Left renal cortex interstitium (tissue), 4 donors: Measurements from ENCODE around the gene AKAP5. TPM values are rescaled to one million over a fixed set of nuclear protein-coding genes. Genes with fewer than 3 reads are reported as not detected.
"Not testable (repeated sequence)": the region's sequence is repeated elsewhere in the genome, so short reads cannot be mapped to it uniquely, and the experiment has no call there.

Experiments
- DNase-seq, 4 donors: peaks; one replicate each; pipeline ENCODE4 v3.0.0-alpha.2; 2013; ENCODE audit warnings: low read depth in 4 of 4, low spot score in 2 of 4, missing footprints in 1 of 4
- polyA plus RNA-seq, 4 donors: library from polyadenylated mRNA; unstranded; fragments of 120-200 nt; gene quantifications; one replicate each; pipeline ENCODE4 v1.2.1, GENCODE V29; 2013; ENCODE audit not compliant: insufficient read length in 4 of 4

AKAP5 gene
- polyA plus RNA-seq, 4 donors = 5.6 to 7.9 (median 6.6) TPM

DNA sequence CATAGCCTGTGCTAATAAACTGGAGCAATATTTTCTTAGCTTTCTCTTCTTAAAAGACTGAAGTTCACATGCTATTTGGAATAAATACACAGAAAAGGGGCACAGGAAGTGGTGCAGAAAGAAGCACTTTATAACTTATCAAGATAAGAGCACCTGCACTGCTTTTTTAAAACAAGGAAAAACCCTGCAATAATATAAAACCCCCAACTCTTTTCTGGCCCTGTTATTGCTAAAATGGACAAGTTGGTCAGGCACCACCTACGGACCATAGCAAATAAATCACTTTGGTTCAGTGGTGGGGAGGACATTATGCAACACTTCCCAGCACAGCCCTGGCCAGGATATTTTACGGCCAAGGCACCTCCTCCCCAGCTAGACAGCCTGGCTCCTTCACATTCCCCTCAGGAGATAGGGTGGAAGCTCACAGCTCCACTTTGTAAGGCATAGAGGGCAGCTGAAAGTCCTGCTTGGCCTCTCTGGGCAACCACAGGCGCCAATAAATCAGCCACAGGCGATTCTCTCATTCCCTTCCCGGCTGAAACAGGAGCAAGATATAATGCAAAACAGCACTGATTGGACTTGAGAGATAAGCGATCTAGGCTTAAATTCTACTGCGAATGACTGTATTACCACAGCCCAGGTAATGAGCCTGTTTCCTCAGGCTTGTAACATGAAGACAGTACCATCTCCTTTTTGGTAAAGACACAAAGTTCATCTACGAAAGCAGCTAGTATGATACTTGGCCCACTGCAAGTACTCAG lies 36.3 kb downstream of the AKAP5 start:
- peak in 1 of 4 donors; percentile 33 for DNase-seq

DNA sequence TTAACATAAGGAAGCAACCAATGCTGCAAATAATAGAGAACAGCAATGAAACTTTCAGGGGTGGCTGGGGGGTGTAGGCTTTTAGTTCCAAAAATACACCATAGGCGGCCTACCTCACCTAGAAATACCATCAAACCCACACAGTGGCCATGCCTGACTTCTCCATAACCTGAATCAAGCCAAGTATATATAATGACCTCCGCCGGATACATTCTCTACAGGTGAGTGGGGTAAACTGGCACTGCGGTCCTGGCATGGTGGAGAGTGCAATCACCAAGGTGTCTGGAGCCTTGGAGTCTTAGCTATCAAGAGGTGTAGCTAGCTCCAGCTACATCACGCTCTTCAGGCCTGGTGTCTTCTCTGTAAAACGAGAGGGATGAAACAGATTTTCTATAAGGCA lies 37.2 kb downstream of the AKAP5 start:
- no peak for DNase-seq

DNA sequence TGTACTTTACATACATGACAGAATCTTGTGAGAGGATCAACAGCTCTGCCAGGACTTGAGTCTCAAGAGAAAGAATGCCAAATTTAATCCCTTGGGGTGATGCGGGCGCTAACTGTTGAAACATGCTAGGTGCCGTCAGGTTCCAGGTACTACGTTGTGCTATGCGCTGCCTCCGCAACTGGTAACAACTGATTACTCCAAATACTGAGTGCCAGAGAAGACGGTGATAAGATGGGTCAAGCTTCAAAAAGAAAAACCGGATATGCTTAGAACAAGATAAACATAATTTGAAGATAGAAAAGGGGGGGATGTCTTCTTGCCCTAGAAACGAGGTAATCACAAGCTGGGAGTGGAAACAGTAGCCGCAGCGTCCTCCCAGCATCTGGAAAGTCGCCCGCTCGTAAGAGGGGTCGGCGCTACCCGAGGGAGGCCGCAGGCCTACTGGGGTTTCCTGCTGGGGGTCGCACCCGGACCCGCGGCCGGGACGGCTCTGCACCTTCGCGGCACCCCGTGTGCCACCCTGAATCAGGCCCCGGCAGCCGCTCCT lies 37.7 kb downstream of the AKAP5 start:
- no peak for DNase-seq

DNA sequence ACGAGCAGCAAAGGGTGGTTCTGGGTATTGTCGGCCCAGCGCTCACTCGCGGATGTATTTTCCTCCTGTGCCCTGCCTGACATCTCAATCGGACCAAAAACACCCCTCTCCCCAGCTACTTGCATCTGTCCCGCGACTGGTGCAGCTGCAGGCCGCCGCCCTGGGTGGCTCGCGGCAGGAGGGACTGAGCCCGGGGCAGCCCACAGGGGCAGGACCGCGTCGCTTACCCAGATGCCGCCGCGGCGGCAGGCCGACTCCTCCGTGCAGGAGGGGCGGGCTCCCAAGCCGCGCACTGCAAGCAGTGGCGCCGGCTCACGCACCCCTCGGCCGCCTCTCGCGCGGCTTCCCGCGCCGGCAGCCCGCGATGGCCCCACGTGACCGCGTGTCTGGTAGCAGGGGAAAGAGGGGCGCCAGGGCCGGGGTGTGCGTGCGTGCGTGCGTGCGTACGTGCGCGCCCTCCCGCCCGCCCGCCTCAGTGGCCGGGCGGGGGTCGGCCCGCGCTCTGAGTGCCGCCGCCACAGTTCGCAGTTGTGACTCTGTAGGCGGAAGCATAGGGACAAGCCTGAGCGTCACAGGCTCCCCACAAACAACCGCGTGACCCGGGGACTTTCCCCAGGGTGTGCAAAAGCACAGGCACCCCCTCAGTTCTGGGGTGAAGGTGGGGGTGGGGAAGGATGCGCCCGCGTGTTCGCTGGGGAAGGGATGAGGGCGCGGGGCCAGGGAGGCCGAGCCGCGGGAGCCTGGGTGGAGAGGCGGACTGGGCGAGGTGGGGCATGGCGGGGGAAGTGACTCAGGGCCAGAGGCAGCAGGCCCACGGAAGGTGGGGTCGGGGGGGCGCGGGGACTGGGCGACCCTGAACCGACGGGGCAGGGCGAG lies 38.4 kb downstream of the AKAP5 start, which contains the start of gene ZBTB25:
ZBTB25 (minus strand) TSS at position 405 of the 876 bp plus-strand sequence. CDS start 13,305 bp downstream, outside the sequence.
- DNase-seq = peak in 3 of 4 donors; percentile 62 to 83 (median 81)

DNA sequence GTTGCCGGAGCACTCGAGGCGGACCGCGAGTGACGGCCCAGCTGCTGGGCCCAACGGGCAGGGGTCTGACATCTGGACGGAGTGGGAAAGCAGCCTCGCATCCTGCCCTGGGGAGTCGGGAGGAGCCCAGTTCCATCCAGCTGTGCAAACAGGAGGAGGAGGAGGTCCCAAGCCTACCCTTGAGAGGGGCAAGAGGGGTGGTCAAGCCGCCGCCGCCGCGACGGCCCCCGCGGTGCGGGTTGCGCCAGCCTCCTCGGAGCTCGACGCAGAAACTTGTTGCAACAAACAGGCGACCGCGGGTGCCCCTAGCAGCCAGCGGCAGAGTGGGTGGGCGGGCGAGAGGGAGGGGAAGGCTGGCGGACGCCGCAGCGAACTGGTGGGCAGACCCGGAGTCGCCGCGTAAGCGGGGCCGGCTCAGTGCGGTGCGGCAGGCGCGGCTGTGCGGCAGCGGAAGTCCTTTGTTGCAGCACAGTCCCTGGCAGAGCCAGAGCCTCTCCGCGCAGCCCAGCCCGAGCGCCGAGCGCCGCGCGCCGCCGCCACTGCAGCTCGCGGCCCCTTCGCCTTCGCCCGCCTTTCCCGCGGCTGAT lies 39.1 kb downstream of the AKAP5 start, which contains the start of gene ZBTB1:
ZBTB1 (plus strand) TSS at position 461 of the 587 bp plus-strand sequence. CDS start 16,735 bp downstream, outside the sequence.
- peak in 3 of 4 donors; percentile 60 to 79 (median 65) for DNase-seq

DNA sequence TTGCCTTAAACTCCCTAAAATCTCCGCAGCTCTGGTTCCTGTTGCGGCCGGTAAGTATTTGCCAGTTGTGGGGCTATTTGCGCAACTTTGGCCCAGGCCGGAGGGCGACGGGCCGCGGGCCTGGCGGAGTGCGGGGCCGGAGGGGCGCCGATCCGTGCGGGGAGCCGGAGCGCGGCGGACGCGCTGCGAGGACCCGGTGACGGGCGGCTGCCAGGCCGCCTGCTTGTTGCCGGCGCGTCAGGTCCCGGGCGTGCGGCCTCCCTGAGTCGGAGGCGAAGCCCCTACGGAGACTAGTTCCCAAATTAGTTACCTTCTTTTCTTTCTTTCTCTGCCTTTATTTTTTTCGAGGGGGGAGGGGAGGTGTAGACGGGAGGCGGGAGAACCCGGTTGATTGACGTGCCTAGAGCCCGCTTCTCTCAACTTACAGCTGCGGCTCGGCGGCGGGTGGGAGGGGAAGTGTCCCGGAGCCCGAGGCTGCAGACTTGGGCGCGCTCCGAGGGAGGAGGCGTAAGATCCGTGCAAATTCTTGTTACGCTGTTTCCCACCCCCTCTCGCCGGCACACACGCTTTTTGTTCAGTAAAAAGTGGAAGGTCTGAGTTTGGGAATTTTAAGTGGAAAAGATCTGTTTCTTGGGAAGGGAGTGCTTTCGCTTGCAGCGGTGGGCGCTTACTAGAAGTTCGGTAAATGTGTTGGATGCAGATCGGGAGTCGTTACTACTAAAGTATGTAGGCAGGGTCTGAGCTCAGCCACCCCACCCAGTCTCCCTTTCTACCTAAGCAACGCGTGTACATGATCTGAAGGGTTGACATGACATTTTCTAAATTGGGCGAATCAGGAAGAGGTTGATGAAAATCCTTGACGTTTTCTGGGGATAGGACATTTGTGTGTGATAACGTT lies 39.8 kb downstream of the AKAP5 start:
- DNase-seq = peak in 3 of 4 donors; percentile 84 to 89 (median 85)

DNA sequence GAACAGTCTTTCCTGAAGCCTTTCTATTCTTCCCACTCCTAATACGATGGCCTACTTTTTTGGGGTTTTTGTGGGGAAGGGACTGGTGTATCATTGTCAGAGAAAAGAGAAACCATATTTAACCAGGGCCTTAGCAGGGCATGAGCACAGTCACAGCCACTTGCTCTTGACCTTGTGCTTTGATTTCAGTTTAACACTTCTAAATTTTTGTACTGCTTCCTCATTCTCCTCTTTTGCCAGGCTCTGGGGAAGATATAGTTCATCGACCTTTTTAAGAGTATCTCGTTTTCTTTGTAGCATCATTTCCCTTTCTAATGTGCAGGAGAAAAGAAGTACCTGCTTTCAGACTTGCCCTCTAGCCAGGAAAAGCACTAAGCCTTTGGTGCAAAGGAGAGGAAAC lies 41.4 kb downstream of the AKAP5 start:
- no peak for DNase-seq

DNA sequence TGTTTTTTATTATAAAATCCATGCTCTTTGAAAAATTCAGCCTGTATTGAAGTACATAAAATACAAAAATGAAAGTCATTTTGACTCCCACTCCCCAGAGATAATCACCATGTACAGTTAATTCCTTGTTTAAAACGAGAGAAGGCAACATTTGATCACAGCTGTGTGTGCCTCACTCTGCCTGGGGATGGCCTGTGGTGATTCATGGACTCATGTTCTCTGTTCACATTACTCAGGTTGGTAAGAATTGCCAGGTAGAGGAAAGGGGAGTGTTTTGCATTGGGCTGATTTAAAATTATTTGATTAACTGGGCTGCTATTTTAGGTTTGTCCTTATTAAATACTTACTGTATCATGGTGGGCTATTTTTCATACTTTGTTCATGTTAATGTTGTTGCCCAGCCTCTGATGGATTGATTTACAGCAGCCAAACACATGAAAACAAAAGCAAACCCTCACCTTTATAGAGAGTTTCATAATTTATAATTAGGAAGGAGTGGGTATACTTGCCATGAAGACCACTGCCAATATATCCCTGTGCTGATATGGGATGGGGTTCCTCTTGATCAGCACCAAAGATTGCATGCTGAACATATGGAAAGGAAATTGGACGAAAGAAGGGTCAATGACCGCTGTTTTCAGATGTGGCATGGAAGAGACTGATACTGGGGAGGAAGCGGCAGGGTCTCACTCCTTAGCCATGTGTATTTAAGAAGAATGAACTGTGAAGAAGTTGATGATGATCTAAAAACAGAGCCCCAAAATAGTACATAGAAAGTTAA lies 42.3 kb downstream of the AKAP5 start:
- no peak for DNase-seq

DNA sequence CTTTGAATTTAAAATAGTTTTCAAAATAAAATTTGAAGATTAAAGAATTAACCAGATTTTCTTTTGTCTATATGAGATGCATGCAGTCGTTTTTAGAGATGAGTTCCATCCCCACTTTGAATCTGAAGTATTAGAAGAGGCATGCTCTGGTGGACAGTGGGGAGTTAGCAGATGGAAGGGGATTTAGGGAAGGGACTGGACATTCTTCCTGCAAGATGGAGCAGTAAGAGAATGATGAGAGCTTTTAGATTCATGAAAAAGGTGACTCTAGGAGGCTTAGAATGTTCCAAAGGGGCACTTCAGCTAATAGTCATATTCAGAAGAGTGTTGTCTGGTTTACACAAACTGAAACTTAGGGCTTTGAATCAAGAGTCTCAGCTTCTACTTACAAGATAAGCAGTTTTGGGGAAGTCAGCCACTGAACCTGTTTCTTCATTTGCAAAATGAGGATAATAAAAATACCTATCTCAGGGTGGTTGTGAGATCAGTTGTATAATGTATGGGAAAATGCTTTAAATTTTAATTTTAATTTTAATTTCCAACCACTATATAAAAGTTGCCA lies 43.0 kb downstream of the AKAP5 start:
- DNase-seq = no peak

DNA sequence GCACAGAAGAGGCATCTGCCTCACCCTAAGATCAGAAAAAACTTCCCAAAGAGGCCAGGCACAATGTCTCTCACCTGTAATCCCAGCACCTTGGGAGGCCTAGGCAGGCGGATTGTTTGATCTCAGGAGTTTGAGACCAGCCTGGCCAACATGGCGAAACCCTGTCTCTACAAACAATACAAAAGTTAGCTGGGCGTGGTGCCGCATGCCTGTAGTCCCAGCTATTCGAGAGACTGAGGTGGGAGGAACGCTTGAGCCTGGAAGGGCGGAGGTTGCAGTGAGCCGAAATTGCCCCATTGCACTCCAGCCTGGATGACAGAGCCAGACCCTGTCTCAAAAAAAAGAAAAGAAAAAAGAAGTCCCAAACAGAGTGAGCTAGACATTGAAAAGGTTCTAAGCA lies 43.7 kb downstream of the AKAP5 start:
- no peak for DNase-seq

DNA sequence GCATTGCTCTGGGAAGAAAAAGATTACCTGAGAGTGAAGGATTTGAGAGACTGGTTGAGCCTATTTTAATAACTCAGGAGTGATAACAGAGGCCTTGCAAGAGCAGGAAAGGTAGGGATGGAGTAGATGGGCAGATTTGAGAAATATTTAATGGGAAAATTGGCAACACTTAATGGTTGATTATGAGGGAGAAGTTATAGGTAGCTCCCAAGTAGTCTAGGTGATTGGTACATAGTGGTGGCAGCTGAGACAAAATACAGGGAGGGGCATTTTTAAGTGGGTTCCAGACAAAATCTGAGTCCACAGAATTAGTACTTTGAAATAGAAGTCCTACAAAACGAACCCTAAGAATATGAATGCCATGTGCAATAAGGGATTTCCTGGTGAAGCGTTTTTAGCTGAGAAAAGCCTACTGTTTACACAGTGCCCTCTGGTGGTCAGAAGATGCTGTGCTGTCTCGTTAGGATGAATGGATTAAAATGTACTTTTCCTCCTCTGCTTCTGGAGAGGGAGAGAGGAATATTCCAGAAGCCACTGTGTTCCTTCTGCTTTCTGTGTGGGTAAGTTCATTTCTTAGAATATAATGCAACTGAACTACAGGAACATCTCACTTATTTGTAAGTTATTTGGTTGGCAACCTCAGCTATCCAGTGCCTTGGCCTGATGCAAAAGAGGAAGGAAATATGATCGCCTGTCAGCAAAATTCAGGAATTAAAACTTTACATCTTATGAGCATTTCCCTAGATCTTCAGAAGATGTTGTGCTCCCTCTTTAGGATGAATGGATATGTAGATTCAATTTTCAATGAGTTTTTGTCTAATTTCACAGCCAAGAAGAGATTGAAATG lies 45.7 kb downstream of the AKAP5 start:
- peak in 2 of 4 donors; percentile 37 to 65 for DNase-seq

DNA sequence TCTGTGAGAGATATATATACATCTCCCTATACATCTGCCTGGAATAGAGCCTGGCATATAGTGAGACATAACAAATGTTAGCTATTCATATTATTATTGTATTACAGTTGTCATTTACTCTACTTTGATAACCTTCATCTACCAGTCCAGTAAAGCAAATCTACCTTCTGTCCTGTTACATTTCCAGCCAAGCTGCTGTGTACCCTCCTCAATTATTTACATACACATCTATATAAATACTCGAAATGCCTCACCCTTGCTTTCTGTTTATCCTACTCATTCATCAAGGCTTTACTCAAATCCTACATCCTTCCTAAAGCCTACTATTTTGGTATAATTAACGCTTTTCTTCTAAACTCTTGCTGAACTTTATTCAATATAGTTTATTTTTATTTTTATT lies 48.0 kb downstream of the AKAP5 start:
- no peak for DNase-seq

DNA sequence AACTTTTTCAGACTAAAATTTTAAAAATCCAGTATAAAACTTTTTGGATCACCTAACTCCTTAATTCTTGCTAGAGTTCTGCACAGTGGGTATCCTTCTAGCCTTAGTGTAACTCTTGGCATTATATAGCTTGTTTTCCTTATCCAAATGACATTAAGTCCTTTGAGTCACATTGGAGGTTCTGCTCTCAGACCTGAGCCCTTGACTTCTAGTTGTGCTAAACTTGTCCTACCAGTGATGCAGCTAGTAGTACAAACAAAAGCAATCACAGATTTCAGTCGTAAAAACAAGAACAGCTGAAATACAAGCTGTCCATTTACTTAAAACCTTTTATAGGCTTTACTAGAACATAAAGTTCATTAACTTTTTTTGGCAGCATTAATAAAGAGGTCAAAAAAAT lies 49.8 kb downstream of the AKAP5 start:
- DNase-seq = no peak

DNA sequence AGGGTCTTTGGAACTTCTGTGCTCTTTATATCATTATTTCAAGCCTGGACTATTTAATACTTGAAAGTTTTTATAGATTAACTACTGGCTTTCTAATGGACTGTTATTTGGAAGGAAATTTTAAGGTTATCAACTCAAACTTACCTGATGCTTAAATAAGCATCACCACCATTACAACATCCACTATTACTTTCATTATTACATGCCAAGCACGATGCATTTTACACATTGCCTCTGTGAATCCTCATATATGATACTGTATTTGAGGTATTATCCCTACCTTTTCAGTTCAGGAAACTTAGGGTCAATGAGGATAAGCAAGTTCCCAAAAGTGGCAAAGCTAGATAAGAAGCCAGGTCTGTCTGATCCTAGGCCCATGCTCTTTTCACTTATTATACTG lies 51.7 kb downstream of the AKAP5 start:
- no peak for DNase-seq

DNA sequence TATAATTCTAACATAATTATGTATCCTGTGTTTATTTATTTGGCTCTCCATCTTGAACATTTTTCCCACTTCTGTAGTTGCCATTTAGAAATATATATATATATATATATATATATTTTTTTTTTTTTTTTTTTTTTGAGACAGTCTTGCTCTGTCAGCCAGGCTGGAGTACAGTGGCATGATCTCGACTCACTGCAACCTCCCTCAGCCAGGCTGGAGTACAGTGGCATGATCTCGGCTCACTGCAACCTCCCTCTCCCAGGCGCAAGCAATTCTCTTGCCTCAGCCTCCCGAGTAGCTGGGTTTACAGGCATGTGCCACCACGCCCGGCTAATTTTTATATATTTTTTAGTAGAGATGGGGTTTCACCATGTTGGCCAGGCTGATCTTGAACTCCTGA lies 52.4 kb downstream of the AKAP5 start:
- not testable (repeated sequence) for DNase-seq

DNA sequence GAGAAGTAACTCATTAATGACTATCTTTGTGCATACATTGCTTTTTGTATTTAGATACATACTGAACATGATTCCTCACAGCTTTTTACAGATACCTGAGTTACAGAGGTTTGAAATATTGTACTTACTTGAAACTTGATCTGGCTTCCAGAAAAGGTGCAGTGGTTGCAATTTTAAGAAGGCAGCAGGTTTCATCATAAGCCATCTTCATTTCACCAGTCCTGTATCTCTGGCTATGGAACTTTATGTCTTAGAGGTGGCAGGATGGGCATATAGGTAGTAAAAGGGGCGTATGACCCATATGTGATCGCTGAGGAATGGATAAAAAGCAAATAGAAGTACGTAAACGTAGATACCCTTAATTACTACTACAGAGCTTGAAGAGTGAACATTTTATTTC lies 52.9 kb downstream of the AKAP5 start:
- DNase-seq = no peak

DNA sequence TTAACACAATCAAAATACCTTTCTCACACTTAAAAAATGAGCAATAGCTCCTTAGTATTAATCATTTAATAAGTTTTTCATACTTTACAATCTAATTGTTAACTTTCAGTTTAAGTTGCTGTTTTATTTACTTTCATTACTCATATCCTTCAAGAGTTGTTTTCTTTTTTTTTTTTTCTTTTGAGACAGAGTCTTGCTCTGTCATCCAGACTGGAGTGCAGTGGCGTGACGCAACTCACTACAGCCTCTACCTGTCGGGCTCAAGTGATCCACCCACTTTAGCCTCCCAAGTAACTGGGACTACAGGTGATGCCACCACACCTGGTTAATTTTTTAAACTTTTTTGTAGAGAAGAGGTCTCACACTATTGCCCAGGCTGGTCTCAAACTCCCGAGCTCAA lies 55.4 kb downstream of the AKAP5 start:
- no peak for DNase-seq
